Vein endothelial cell (primary cell): ENCODE data around the gene WNT9A. TPM values are rescaled to one million over a fixed set of nuclear protein-coding genes. Genes with fewer than 3 reads are reported as not detected.

Source experiments
- small RNA-seq: library from RNA; depleted of rRNA; stranded (forward); fragments of <200 nt; gene quantifications from one replicate; pipeline ENCODE3, GENCODE V24; 2012
- total RNA-seq: library from RNA; depleted of rRNA; stranded (reverse); fragments of >200 nt; gene quantifications from 2 replicates; pipeline ENCODE4 v1.2.3, GENCODE V29; 2012

WNT9A gene
- total RNA-seq: 3.5 and 3.9 TPM in 2 replicates

GRCh38 chr1:227947676-227948492 lies at the start of gene WNT9A:
WNT9A (minus strand) TSS chr1:227947932; CDS start chr1:227947887, 45 bp downstream.

Small RNAs within 50 kb of the gene (small RNA-seq; reads per million reads assigned to genes)
- gene MIR5008: not detected
- not detected for gene SEPT14P17

Other genes starting within 250 kb of the WNT9A start
- gene JMJD4, start 212.6 kb downstream of the WNT9A start, total RNA-seq: 29.7 and 41.2 TPM in 2 replicates
- 36.3 and 40.5 TPM in 2 replicates for gene SNAP47, start 212.5 kb downstream of the WNT9A start, total RNA-seq
- not detected in 2 replicates for gene PRSS38, start 132.3 kb downstream of the WNT9A start, total RNA-seq
- not detected in 2 replicates for gene WNT3A, start 59.1 kb upstream of the WNT9A start, total RNA-seq
- gene ARF1, start 134.8 kb upstream of the WNT9A start, total RNA-seq: 349 and 404 TPM in 2 replicates
- 8.8 and 10.4 TPM in 2 replicates for gene C1orf35, start 155.4 kb upstream of the WNT9A start, total RNA-seq
- gene MRPL55, start 161.4 kb upstream of the WNT9A start, total RNA-seq: 39.2 and 40.9 TPM in 2 replicates
- 365 and 512 TPM in 2 replicates for gene GUK1, start 192.3 kb upstream of the WNT9A start, total RNA-seq
- 0.86 and 3.3 TPM in 2 replicates for gene GJC2, start 202.0 kb upstream of the WNT9A start, total RNA-seq
- gene IBA57, start 217.9 kb upstream of the WNT9A start, total RNA-seq: 9.1 and 11.8 TPM in 2 replicates